GM10266 (cell line): ENCODE measurements around the gene AHCYL2.

ENCODE experiments used
- DNase-seq: peaks from one replicate; pipeline ENCODE4 v3.0.0; 2012; ENCODE audit errors: extremely low spot score
- CTCF ChIP-seq: IDR thresholded peaks from 2 replicates; pipeline ENCODE4 v1.5.1; 2012; ENCODE audit warnings: mild to moderate bottlenecking, low read depth; ENCODE audit not compliant: control insufficient read depth, insufficient read depth; ENCODE audit errors: missing control alignments

Gene AHCYL2

GRCh38 chr7:129453510-129454248, 228.8 kb downstream of the AHCYL2 start:
- no peak for DNase-seq
- no peak for TF ChIP-seq CTCF

GRCh38 chr7:129454249-129454551, 229.4 kb downstream of the AHCYL2 start:
- TF ChIP-seq CTCF: no peak
- DNase-seq: no peak

GRCh38 chr7:129456421-129456820, 231.6 kb downstream of the AHCYL2 start:
- no peak for TF ChIP-seq CTCF
- DNase-seq: no peak

- TF ChIP-seq CTCF: no peak
Measured at GRCh38 chr7:129457101-129457500, 232.3 kb downstream of the AHCYL2 start.

GRCh38 chr7:129458171-129458570, 233.3 kb downstream of the AHCYL2 start:
- no peak for DNase-seq

More at GRCh38 chr7:129457101-129457500, 232.3 kb downstream of the AHCYL2 start:
- no peak for DNase-seq

GRCh38 chr7:129461809-129462208, 237.0 kb downstream of the AHCYL2 start:
- no peak for TF ChIP-seq CTCF

More at GRCh38 chr7:129458171-129458570, 233.3 kb downstream of the AHCYL2 start:
- TF ChIP-seq CTCF: no peak

GRCh38 chr7:129462420-129462819, 237.6 kb downstream of the AHCYL2 start:
- DNase-seq: no peak
- TF ChIP-seq CTCF: no peak

More at GRCh38 chr7:129461809-129462208, 237.0 kb downstream of the AHCYL2 start:
- DNase-seq: no peak
